ENCODE data around the gene CHCHD10. TPM values are rescaled to one million over a fixed set of nuclear protein-coding genes. Genes with fewer than 3 reads are reported as not detected.

Gene CHCHD10
- total RNA-seq, 8 experiments from 2014 or later, result 35.7 to 201 (median 54.1) TPM

Other genes with a start within 250 kb of the CHCHD10 start
- gene IGLL1, start 187.7 kb downstream of the CHCHD10 start, total RNA-seq, result under 1 TPM in 1 of 8 experiments, not detected in 7; 0.47 TPM
- under 1 TPM in 5 of 8 experiments, not detected in 3; 0.11 to 0.94 (median 0.36) TPM for gene DRICH1, start 135.7 kb downstream of the CHCHD10 start, total RNA-seq
- gene RGL4, start 77.0 kb downstream of the CHCHD10 start, total RNA-seq, result 1 to 10 TPM in 2 of 8 experiments, under 1 TPM in 6; 0.33 to 2.1 (median 0.43) TPM
- 10 to 100 TPM in 2 of 8 experiments, 1 to 10 TPM in 6; 5.7 to 11.1 (median 7.8) TPM for gene ZNF70, start 16.9 kb downstream of the CHCHD10 start, total RNA-seq
- 1 to 10 TPM in 3 of 8 experiments, under 1 TPM in 3, not detected in 2; 0.71 to 1.7 (median 1.1) TPM for gene VPREB3, start 13.5 kb downstream of the CHCHD10 start, total RNA-seq
- 1 to 10 TPM in 6 of 8 experiments, under 1 TPM in 2; 0.15 to 5.1 (median 1.6) TPM for gene C22orf15, start 5.0 kb downstream of the CHCHD10 start, total RNA-seq
- 10 to 100 TPM in 3 of 8 experiments, 1 to 10 TPM in 5; 1.4 to 35.0 (median 8.2) TPM for gene MMP11, start 4.9 kb upstream of the CHCHD10 start, total RNA-seq
- 100 to 1,000 TPM in 4 of 8 experiments, 10 to 100 TPM in 4; 58.9 to 177 (median 101) TPM for gene SMARCB1, start 19.0 kb upstream of the CHCHD10 start, total RNA-seq
- 1 to 10 TPM in 5 of 8 experiments, under 1 TPM in 3; 0.54 to 9.5 (median 1.9) TPM for gene DERL3, start 71.0 kb upstream of the CHCHD10 start, total RNA-seq
- gene SLC2A11, start 89.9 kb upstream of the CHCHD10 start, total RNA-seq, result 10 to 100 TPM; 17.7 to 25.6 (median 22.3) TPM
- 100 to 1,000 TPM; 658 to 944 (median 839) TPM for gene MIF, start 126.4 kb upstream of the CHCHD10 start, total RNA-seq
- 10 to 100 TPM in 1 of 8 experiments, 1 to 10 TPM in 3, under 1 TPM in 1, not detected in 3; 0.36 to 19.5 (median 3.3) TPM for gene GSTT2B, start 193.2 kb upstream of the CHCHD10 start, total RNA-seq
- gene DDTL, start 198.9 kb upstream of the CHCHD10 start, total RNA-seq, result 10 to 100 TPM in 1 of 8 experiments, 1 to 10 TPM in 7; 1.7 to 10.5 (median 2.7) TPM
- 100 to 1,000 TPM in 7 of 8 experiments, 10 to 100 TPM in 1; 86.6 to 218 (median 126) TPM for gene DDT, start 206.5 kb upstream of the CHCHD10 start, total RNA-seq
- gene GSTT2, start 212.2 kb upstream of the CHCHD10 start, total RNA-seq, result 1 to 10 TPM in 1 of 8 experiments, not detected in 7; 4.3 TPM
- gene GSTT4, start 237.5 kb upstream of the CHCHD10 start, total RNA-seq, result under 1 TPM in 2 of 8 experiments, not detected in 6; 0.05 to 0.62 TPM
- 10 to 100 TPM; 23.0 to 64.0 (median 43.3) TPM for gene CABIN1, start 243.3 kb upstream of the CHCHD10 start, total RNA-seq

Measured in motor neuron (in vitro differentiated cells).